Dedifferentiated amniotic fluid mesenchymal stem cell (primary cell): ENCODE results near the gene ERMARD.

Experiments
- DNase-seq: peaks from one replicate; pipeline ENCODE4 v3.0.0-alpha.2; 2016; ENCODE audit errors: extremely low spot score

The ERMARD gene

GRCh38 chr6:169825558-169826225 is 74.3 kb downstream of the ERMARD start:
- DNase-seq = no peak

GRCh38 chr6:169826697-169827096 is 75.3 kb downstream of the ERMARD start:
- DNase-seq = no peak

GRCh38 chr6:169827290-169827717 is 75.9 kb downstream of the ERMARD start:
- DNase-seq = no peak

- no peak for DNase-seq
Measured at GRCh38 chr6:169828176-169828575, 76.8 kb downstream of the ERMARD start.

- DNase-seq = no peak
Measured at GRCh38 chr6:169829786-169830185, 78.4 kb downstream of the ERMARD start.

- DNase-seq = no peak
Measured at GRCh38 chr6:169830876-169831275, 79.5 kb downstream of the ERMARD start.
